Stimulated activated naive CD8-positive, alpha-beta T cell treated with anti-CD3 and anti-CD28 coated beads, Interleukin-15, Interleukin-2, amounts not matched to agents 100 ng/mL and 50 ng/mL, for 24 hours (primary cell): ENCODE results near the gene TAL1.

Experiments
- H3K27ac Mint-ChIP-seq: one replicate; pipeline ENCODE4 v1.8.0; 2021; ENCODE audit warnings: mild to moderate bottlenecking, mixed read lengths
- H3K27me3 Mint-ChIP-seq: one replicate; pipeline ENCODE4 v1.8.0; 2021; ENCODE audit warnings: mixed read lengths
- H3K36me3 Mint-ChIP-seq: one replicate; pipeline ENCODE4 v1.8.0; 2021; ENCODE audit warnings: low read depth, mixed read lengths
- H3K4me1 Mint-ChIP-seq: one replicate; pipeline ENCODE4 v1.8.0; 2021; ENCODE audit warnings: low read depth, mixed read lengths
- H3K4me3 Mint-ChIP-seq: one replicate; pipeline ENCODE4 v1.8.0; 2021; ENCODE audit warnings: mild to moderate bottlenecking, mixed read lengths
- H3K9me3 Mint-ChIP-seq: one replicate; pipeline ENCODE4 v1.8.0; 2021; ENCODE audit warnings: mixed read lengths

The TAL1 gene

DNA sequence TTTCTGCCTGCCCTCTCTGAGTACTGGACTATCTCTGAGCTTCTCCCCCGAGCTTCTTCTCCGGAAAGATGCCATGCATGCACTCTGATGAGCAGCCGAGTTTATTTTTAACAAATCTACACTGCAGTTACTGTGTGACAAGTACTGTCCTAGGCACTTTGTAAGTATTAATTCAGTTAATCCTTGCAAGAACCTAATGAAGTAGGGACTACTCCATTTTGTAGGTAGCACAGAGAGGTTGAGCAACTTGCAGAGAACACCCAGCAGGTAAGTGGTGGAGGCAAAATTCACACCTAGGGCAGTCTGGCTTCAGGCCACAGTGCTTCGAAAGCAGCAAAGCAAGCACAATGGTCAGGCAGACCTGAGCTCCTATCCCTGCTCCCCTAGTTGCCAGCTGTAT is 3.8 kb upstream of the TAL1 start:
- peaks cover 4% of the 10 kb centered on the region for H3K36me3 Mint-ChIP-seq
- no peaks in the 10 kb centered on the region for H3K9me3 Mint-ChIP-seq
- peaks cover 65% of the 10 kb centered on the region for H3K27me3 Mint-ChIP-seq
- H3K4me3 Mint-ChIP-seq = no peak overlapping the region
- H3K27ac Mint-ChIP-seq = no peak overlapping the region
- peaks cover 16% of the 10 kb centered on the region for H3K4me1 Mint-ChIP-seq

DNA sequence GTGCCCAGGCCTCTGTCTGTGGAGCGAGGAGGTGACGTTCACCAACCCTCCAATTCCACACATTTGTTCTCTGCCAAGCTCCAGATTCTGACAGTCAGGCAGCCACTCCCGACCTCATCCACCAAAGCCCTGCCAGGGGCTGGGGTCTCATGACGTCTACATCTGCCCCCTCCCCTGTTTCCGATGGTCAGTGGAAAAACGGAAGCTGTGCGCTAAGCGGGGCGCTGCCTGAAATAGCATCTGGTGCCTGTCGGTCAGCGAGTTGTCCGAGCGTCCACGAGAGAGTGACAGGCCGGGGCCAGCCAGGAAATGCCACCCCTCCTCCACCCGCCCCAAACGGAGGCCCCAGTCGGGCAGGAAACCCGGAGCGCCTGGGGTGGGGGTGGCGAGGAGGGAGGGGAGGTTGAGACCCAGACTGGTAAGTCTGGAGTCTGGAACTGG is 3.2 kb upstream of the TAL1 start:
- H3K9me3 Mint-ChIP-seq = no peaks in the 10 kb centered on the region
- peaks cover 4% of the 10 kb centered on the region for H3K36me3 Mint-ChIP-seq
- H3K27me3 Mint-ChIP-seq = peaks cover 70% of the 10 kb centered on the region
- no peak overlapping the region for H3K4me3 Mint-ChIP-seq
- H3K4me1 Mint-ChIP-seq = peaks cover 20% of the 10 kb centered on the region
- no peak overlapping the region for H3K27ac Mint-ChIP-seq

DNA sequence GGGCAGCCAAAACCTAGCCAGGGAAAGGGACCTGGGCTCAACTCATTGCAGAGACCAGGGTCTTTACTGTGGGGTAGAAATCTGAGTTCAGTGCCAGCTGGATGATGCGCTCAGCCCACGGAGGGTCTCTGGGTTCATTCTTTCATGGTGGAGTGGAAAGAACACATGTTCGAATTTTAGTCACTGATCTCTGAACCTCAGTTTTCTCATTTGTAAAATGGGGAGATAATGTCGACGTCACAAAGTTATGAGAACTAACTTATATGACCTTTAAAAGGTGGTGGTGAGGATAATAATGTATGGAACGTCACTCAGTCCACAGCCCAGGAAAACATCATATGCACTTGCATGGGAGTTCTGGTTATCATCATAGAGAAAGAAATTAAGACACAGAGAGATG is 1.2 kb upstream of the TAL1 start:
- Mint-ChIP-seq H3K27me3 (peaks cover 78% of the 10 kb centered on the region), H3K9me3 (no peaks in the 10 kb centered on the region), H3K4me3 (no peak overlapping the region), H3K27ac (no peak overlapping the region), H3K36me3 (peaks cover 4% of the 10 kb centered on the region), H3K4me1 (peaks cover 25% of the 10 kb centered on the region)

DNA sequence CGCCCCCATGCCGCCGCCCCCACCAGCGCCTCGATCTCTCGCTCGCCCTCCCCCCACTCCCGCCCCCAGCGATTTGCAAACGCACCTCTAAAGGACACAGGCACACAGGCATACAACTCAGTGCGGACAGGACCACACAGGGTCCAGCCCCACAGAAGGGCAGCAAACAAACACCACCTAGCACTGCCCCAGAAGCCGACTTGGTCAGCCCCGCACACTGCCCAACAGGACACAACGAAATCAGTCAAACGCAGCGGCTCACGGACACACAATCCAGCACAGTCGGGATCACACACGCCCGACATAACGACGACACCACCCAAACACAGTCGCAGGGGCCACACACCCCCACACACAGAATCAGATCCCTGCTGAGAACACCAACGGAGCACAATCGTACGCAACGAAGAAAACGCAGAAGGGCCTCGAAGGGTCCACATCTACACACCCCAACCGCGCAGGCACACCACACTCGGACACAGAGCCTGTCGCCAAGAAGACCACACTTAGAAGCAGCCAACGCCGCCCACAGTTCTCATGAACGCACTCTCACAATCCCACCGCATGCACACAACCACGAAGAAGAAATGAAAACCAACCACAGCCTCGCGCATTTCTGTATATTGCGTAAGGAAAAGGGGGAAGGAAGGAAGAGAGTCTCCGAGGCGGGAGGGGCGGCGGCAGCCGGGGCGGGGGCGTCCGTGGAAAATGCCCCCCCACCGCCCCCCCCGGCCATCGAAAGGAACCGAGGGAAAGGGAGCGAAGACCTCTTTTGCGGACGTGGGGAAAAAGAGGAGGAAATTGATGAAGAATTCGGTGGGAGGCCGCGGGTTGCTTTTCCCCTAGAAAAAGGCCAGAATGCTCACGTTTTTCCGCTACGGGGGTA is 481 bp downstream of the TAL1 start:
- Mint-ChIP-seq H3K9me3 (no peaks in the 10 kb centered on the region), H3K36me3 (peaks cover 4% of the 10 kb centered on the region), H3K4me3 (peak overlapping the region; percentile 83), H3K4me1 (peaks cover 25% of the 10 kb centered on the region), H3K27ac (peak overlapping the region; percentile 56), H3K27me3 (peaks cover 88% of the 10 kb centered on the region)

DNA sequence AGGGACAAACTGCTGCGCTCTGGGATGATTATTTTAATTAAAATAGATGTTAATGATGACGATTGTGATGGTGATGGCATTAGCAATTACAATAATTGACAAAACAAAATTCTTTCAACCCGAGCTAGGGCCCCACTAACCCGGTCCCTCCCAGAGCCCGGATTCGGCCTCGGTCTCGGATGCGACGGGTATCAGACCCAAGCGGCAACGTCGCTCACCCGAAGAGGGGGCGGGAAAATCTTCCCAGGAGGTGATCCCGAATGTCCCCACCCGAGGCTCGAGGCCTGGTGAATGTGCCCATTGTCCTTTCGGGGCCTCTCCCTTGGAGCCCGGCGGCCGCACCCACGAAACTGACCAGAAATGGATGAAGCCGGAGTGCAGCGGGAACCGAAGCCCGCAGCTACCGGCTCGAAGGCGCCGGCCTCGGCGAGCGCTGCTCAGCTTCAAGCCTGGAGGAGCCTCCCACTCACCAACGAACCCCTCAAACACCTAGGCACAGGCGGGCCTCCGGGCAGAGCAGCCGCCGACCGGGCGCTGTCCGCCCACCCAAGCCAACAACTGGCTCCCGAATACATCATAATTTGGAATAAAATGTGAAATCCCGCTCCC is 1.2 kb downstream of the TAL1 start:
- Mint-ChIP-seq H3K4me3 (peak overlapping the region; percentile 83), H3K4me1 (peaks cover 28% of the 10 kb centered on the region), H3K36me3 (peaks cover 4% of the 10 kb centered on the region), H3K9me3 (no peaks in the 10 kb centered on the region), H3K27ac (no peak overlapping the region), H3K27me3 (peaks cover 90% of the 10 kb centered on the region)

DNA sequence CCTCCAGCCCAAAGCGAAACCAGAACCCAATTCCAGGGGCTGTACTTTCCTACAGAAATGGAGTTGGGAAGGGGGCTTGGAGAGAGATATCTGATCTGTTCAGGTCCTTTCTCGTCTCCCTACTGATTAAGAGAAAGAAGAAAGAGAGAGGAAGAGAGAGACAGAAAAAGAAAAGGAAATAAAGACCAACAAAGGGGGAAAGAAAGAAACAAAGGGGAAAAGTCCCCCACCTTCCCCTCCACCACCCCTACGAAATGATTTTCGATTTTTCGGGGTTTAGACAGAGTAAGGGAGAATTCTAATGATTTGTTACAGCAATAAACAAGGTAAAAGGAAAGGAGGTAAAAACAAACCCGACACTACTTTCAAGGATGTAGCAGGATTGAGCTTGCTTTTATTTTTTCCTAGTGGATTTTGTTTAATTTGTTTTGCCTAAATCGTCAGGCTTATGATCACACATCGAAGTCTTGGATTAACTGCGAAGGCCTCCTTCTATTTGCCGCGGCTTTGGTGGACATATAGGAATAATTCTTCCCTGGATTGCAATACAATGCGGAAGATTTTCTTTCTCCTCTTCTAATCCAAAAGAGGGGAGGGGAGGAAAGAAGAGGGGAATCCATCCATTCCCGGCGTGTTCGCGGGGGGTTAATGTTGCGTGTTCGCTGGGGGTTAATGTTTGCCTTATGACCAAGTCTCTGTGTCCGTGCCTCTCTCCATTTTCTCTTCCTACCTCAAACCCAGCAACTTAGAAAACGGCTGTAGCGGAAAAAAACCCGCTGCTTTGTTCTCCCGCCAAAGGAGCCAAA is 1.9 kb downstream of the TAL1 start:
- Mint-ChIP-seq H3K27me3 (peaks cover 86% of the 10 kb centered on the region), H3K36me3 (peaks cover 4% of the 10 kb centered on the region), H3K4me1 (peaks cover 30% of the 10 kb centered on the region), H3K27ac (no peak overlapping the region), H3K9me3 (no peaks in the 10 kb centered on the region), H3K4me3 (peak overlapping the region; percentile 61)

DNA sequence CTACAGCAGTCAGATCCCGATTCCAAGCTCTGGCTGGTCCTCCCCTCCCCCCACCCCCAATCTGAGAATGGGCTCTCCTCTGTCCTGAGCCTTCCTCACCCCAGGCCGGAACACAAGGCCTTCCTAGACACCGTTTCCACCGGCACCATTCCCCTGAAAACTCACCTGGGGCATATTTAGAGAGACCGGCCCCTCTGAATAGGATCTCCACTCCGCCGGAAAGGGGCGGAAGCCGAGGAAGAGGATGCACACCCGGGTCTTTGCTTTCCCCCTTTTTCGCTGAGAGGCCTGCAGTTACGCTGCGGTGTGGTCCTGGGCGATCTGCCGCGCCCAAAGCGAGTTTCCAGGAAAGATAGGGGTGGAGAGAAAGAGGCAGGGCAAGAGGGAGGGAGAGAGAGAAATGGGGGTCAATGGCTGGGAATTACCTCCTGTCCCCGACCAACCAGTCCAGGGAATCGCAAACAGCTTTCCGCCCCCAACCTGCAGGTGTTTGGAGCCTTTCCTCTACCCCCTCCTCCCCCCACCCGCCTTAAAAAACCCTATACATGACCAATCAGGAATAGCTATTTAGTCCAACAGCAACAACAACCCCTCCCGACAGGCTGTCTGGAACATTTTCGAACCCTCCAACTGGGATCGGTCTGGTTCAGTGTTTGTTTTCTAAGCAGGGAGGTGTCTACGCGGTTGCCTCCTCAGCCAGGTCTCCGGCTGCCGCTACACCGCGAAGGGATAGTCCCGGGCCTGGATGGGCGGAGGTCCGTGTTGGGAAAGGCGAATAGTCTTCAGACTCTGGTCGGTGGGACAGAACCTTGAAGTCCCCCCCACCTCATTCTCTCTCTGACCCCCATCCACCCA is 2.8 kb downstream of the TAL1 start:
- no peak overlapping the region for H3K27ac Mint-ChIP-seq
- H3K27me3 Mint-ChIP-seq = peaks cover 78% of the 10 kb centered on the region
- no peaks in the 10 kb centered on the region for H3K9me3 Mint-ChIP-seq
- H3K4me1 Mint-ChIP-seq = peaks cover 30% of the 10 kb centered on the region
- peaks cover 4% of the 10 kb centered on the region for H3K36me3 Mint-ChIP-seq
- peak overlapping the region; percentile 61 for H3K4me3 Mint-ChIP-seq

DNA sequence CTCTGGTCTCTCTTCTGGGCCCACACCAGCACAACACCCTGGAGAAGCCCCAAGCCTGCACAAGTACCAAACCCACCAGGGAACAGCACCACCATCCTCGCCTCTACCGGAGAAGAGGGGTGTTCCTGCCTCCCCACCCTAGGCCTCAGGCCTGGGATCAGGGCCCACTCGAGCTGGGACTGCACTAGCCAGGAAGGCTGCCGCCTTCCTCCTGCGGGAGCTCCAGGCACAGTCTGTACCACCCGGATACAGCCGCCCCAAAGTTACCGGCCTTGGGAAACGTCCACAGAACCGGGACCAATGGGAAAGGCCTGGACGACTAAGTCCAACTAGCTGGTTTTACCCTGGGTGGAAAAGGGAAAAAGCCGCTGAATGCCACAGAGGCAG is 3.4 kb downstream of the TAL1 start:
- H3K27ac Mint-ChIP-seq = no peak overlapping the region
- H3K27me3 Mint-ChIP-seq = peaks cover 72% of the 10 kb centered on the region
- H3K4me1 Mint-ChIP-seq = peaks cover 30% of the 10 kb centered on the region
- H3K36me3 Mint-ChIP-seq = peaks cover 4% of the 10 kb centered on the region
- H3K9me3 Mint-ChIP-seq = no peaks in the 10 kb centered on the region
- H3K4me3 Mint-ChIP-seq = no peak overlapping the region

DNA sequence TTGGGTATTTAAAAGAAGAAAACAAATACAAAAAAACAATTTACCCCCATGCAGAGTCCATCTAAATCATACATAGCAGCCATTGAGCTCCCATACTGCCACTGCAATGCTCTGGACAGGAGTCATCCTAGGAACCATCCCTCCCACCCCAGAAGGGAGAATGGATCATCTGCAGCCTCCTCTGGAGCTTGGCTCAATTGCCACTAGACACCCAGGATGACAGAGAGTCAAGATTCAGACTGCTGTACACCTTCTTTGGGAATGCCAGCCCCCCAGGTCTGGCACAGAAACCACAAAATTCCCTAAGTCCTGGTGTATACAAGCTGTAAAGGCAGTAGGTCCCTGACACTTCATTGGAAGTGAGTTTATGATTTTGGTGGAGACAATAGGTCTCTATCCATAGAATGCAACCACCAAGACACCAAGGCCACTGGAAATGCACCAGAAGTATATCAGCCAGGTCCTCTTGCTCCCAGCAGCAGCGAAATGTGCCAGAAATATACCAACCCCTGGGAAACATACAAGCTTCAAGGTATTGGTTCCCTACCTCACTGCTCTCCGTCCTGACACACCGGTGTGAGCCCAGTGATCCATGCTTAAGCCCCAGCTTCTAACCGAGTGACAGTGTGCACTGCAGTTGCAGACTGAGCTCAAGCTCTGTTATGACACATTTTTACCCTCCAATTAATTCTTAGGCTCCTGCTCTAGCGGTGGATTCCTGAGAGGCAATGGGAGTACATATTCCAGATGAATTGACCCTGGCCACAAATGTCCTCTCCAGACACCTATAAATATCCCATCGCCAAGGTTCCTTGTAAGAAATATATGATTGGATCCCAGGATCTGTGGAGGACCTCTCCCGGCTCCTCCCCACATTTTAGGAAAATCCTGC is 4.4 kb downstream of the TAL1 start:
- Mint-ChIP-seq H3K36me3 (peaks cover 4% of the 10 kb centered on the region), H3K27me3 (peaks cover 61% of the 10 kb centered on the region), H3K9me3 (no peaks in the 10 kb centered on the region), H3K27ac (peak overlapping the region; percentile 31), H3K4me3 (no peak overlapping the region), H3K4me1 (peaks cover 29% of the 10 kb centered on the region)

DNA sequence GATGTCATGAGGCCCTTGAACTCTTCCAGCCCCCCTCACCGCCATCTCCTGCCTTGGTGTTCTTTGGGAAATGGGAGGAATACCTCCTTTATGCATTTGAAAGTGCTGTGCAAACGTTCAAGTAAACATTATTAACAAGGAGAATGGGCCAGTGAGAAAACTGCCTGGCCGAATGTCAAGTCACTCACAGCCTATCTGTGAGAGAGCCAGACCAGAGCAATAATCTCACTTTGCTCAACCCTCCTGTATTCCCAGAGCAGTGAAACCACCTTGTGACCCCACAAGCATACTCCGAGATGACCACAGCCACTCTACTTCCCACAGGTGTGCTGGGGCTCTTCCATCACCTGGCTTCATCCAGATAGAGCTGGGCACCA is 5.2 kb downstream of the TAL1 start:
- Mint-ChIP-seq H3K36me3 (peaks cover 4% of the 10 kb centered on the region), H3K27ac (no peak overlapping the region), H3K27me3 (peaks cover 59% of the 10 kb centered on the region), H3K4me3 (no peak overlapping the region), H3K9me3 (no peaks in the 10 kb centered on the region), H3K4me1 (peaks cover 25% of the 10 kb centered on the region)

DNA sequence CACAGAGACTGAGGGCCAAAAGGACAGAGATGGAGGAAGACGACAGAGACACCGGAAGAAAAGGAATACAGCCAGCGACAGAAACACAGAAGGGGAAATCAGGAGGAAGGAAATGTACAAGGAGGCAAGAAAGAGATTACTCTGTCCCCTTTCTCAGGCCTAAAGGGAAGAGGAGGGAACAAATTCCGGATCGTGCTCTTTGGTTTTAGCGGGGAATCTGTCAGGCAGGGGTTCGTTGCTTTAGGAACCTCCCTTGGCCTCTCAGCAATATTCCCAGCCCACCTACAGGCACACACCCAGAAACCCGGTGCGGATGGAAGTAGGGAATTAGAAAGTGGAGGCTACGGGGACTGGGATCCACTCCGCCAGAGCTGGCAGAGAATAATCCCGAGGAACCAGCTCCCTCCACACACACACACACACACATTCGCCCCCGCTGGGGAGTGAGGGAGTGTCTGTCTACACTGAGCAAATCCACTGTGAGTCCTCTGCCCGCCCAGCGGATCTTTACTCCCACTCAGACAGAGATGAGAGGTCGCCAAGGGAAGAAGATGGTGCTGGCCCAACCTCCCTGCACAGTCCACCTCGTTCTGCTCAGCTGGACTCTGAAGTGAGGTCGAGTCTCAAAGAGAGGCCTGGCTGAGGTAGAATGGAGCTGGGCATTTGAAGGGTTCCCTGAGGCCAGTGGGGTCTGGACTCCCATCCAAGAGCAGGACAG is 5.7 kb downstream of the TAL1 start:
- Mint-ChIP-seq H3K27me3 (peaks cover 56% of the 10 kb centered on the region), H3K4me1 (peaks cover 20% of the 10 kb centered on the region), H3K36me3 (no peaks in the 10 kb centered on the region), H3K4me3 (no peak overlapping the region), H3K27ac (no peak overlapping the region), H3K9me3 (no peaks in the 10 kb centered on the region)

DNA sequence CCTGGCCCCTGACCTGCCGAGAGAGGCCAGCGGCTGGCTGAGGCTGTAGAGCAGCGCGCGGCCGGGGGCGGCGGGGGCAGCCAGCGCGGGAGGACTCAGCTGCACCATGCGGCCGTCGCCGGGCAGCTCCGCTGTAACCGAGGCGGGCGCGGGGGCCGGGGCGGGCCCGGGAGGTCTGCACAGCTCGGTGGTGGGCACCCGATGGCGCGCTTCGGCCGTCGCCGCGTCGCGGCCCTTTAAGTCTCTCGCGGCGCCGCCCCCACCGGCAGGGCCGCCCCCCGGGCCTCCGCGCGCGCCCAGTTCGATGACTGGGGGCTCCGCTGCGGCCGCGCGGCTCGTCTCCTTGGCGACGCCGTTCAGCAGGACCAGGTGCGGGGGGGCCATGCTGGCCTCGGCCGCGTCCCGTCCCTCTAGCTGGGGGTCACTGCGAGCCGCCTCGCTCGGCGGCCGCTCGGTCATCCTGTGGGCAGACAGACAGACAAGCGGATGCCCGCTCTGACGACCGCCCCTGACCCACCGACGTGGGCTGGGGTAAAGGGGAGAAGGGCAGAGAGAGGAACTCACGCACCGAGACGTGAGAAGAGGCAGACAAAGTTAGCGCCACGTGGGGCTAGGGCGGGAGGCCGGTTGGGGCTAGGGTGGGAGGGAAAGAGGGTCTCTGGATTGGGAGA is 6.5 kb downstream of the TAL1 start:
- Mint-ChIP-seq H3K27ac (no peak overlapping the region), H3K4me3 (peak overlapping the region; percentile 24), H3K36me3 (no peaks in the 10 kb centered on the region), H3K9me3 (no peaks in the 10 kb centered on the region), H3K4me1 (peaks cover 18% of the 10 kb centered on the region), H3K27me3 (peaks cover 56% of the 10 kb centered on the region)
